Measurements from ENCODE around the gene CNTN5. TPM values are rescaled to one million over a fixed set of nuclear protein-coding genes. Genes with fewer than 3 reads are reported as not detected.
"Not testable (repeated sequence)": the region's sequence is repeated elsewhere in the genome, so short reads cannot be mapped to it uniquely, and the experiment has no call there.

The CNTN5 gene
- total and polyA plus RNA-seq, 2 experiments from 2014 or later, result 9.6 to 10.6 TPM

GRCh38 chr11:99275521-99275920 is 254.8 kb downstream of the CNTN5 start:
- no peak overlapping the region for H3K4me2 ChIP-seq
- H3K36me3 ChIP-seq (replicated peaks; ENCODE audit: insufficient read depth, low read depth), result no peaks in the 10 kb centered on the region
- 85% methylated on average over 2 of the region's 2 CpGs for WGBS (ENCODE audit: low lambda C conversion rate, missing lambda C conversion rate)
- H4K20me1 ChIP-seq (ENCODE audit: insufficient read depth, poor library complexity, severe bottlenecking), result no peaks in the 10 kb centered on the region
- H3K27me3 ChIP-seq, result no peaks in the 10 kb centered on the region
- H3K79me2 ChIP-seq, result no peaks in the 10 kb centered on the region
- H3K4me1 ChIP-seq (ENCODE audit: insufficient read depth), result no peaks in the 10 kb centered on the region
- DNase-seq (ENCODE audit: low spot score), result no peak
- H3K9me3 ChIP-seq (ENCODE audit: low read depth), result no peaks in the 10 kb centered on the region
- H3K27ac ChIP-seq, result no peak overlapping the region
- H2AFZ ChIP-seq, result no peak overlapping the region
- TF ChIP-seq EZH2phosphoT487 (IDR thresholded peaks at IDR 0.05; ENCODE audit: low read depth, severe bottlenecking, unreplicated experiment) (no peak), CTCF (IDR thresholded peaks at IDR 0.05; ENCODE audit: poor library complexity) (no peak), EZH2 (IDR thresholded peaks at IDR 0.05; ENCODE audit: borderline replicate concordance) (no peak)
- H3K9me2 ChIP-seq (replicated peaks; ENCODE audit: insufficient read depth), result no peaks in the 10 kb centered on the region
- no peak overlapping the region for H3K4me3 ChIP-seq

- DNase-seq (ENCODE audit: low spot score), result no peak
- TF ChIP-seq EZH2 (IDR thresholded peaks at IDR 0.05; ENCODE audit: borderline replicate concordance) (no peak), CTCF (IDR thresholded peaks at IDR 0.05; ENCODE audit: poor library complexity) (no peak)
- no peaks in the 10 kb centered on the region for H3K36me3 ChIP-seq (replicated peaks; ENCODE audit: insufficient read depth, low read depth)
- no peak overlapping the region for H3K27ac ChIP-seq
- H3K4me2 ChIP-seq, result no peak overlapping the region
- H3K9me3 ChIP-seq (ENCODE audit: low read depth), result no peaks in the 10 kb centered on the region
- no peaks in the 10 kb centered on the region for H3K27me3 ChIP-seq
- H2AFZ ChIP-seq, result no peak overlapping the region
- H4K20me1 ChIP-seq (ENCODE audit: insufficient read depth, poor library complexity, severe bottlenecking), result no peaks in the 10 kb centered on the region
- no peaks in the 10 kb centered on the region for H3K4me1 ChIP-seq (ENCODE audit: insufficient read depth)
- 84% methylated on average over 1 of the region's 1 CpG for WGBS (ENCODE audit: low lambda C conversion rate, missing lambda C conversion rate)
- H3K79me2 ChIP-seq, result no peaks in the 10 kb centered on the region
- no peak overlapping the region for H3K4me3 ChIP-seq
- H3K9me2 ChIP-seq (replicated peaks; ENCODE audit: insufficient read depth), result no peaks in the 10 kb centered on the region
Observed at GRCh38 chr11:99277281-99277680, 256.5 kb downstream of the CNTN5 start.

GRCh38 chr11:99279266-99279665 is 258.5 kb downstream of the CNTN5 start:
- Histone ChIP-seq H3K4me1 (ENCODE audit: insufficient read depth) (no peaks in the 10 kb centered on the region), H3K36me3 (replicated peaks; ENCODE audit: insufficient read depth, low read depth) (no peaks in the 10 kb centered on the region), H3K27me3 (no peaks in the 10 kb centered on the region), H3K27ac (no peak overlapping the region), H3K79me2 (no peaks in the 10 kb centered on the region), H3K9me2 (replicated peaks; ENCODE audit: insufficient read depth) (no peaks in the 10 kb centered on the region), H4K20me1 (ENCODE audit: insufficient read depth, poor library complexity, severe bottlenecking) (no peaks in the 10 kb centered on the region), H3K4me2 (no peak overlapping the region), H3K4me3 (no peak overlapping the region), H2AFZ (no peak overlapping the region), H3K9me3 (ENCODE audit: low read depth) (no peaks in the 10 kb centered on the region)
- TF ChIP-seq EZH2phosphoT487 (IDR thresholded peaks at IDR 0.05; ENCODE audit: low read depth, severe bottlenecking, unreplicated experiment) (no peak), CTCF (IDR thresholded peaks at IDR 0.05; ENCODE audit: poor library complexity) (no peak), EZH2 (IDR thresholded peaks at IDR 0.05; ENCODE audit: borderline replicate concordance) (no peak)
- DNase-seq (ENCODE audit: low spot score), result no peak

- Histone ChIP-seq H3K4me3 (no peak overlapping the region), H3K27ac (no peak overlapping the region), H3K4me1 (ENCODE audit: insufficient read depth) (no peaks in the 10 kb centered on the region), H3K4me2 (no peak overlapping the region), H3K36me3 (replicated peaks; ENCODE audit: insufficient read depth, low read depth) (no peaks in the 10 kb centered on the region), H3K79me2 (no peaks in the 10 kb centered on the region), H3K9me3 (ENCODE audit: low read depth) (no peaks in the 10 kb centered on the region), H2AFZ (no peak overlapping the region), H3K9me2 (replicated peaks; ENCODE audit: insufficient read depth) (no peaks in the 10 kb centered on the region), H4K20me1 (ENCODE audit: insufficient read depth, poor library complexity, severe bottlenecking) (no peaks in the 10 kb centered on the region), H3K27me3 (no peaks in the 10 kb centered on the region)
- TF ChIP-seq EZH2phosphoT487 (IDR thresholded peaks at IDR 0.05; ENCODE audit: low read depth, severe bottlenecking, unreplicated experiment) (no peak), EZH2 (IDR thresholded peaks at IDR 0.05; ENCODE audit: borderline replicate concordance) (no peak), CTCF (IDR thresholded peaks at IDR 0.05; ENCODE audit: poor library complexity) (no peak)
- DNase-seq (ENCODE audit: low spot score), result no peak
- WGBS (ENCODE audit: low lambda C conversion rate, missing lambda C conversion rate), result 79% methylated on average over 1 of the region's 1 CpG
Observed at GRCh38 chr11:99281331-99281730, 260.6 kb downstream of the CNTN5 start.

GRCh38 chr11:99297925-99298324 is 277.2 kb downstream of the CNTN5 start:
- not testable (repeated sequence) for H3K9me3 ChIP-seq (ENCODE audit: low read depth); H4K20me1 ChIP-seq (ENCODE audit: insufficient read depth, poor library complexity, severe bottlenecking); H3K27me3 ChIP-seq; H3K4me3 ChIP-seq; H3K36me3 ChIP-seq (replicated peaks; ENCODE audit: insufficient read depth, low read depth); H3K4me1 ChIP-seq (ENCODE audit: insufficient read depth); H3K9me2 ChIP-seq (replicated peaks; ENCODE audit: insufficient read depth); H3K4me2 ChIP-seq; H3K27ac ChIP-seq; DNase-seq (ENCODE audit: low spot score); H2AFZ ChIP-seq; H3K79me2 ChIP-seq
- 76% methylated on average over 8 of the region's 8 CpGs for WGBS (ENCODE audit: low lambda C conversion rate, missing lambda C conversion rate)

All from hepatocyte (in vitro differentiated cells).